Measurements from ENCODE around the gene ATP8A2. TPM values are rescaled to one million over a fixed set of nuclear protein-coding genes. Genes with fewer than 3 reads are reported as not detected.

Gene ATP8A2
- total RNA-seq, 4 donors from 2014 or later = 0.13 to 0.24 (median 0.20) TPM

DNA sequence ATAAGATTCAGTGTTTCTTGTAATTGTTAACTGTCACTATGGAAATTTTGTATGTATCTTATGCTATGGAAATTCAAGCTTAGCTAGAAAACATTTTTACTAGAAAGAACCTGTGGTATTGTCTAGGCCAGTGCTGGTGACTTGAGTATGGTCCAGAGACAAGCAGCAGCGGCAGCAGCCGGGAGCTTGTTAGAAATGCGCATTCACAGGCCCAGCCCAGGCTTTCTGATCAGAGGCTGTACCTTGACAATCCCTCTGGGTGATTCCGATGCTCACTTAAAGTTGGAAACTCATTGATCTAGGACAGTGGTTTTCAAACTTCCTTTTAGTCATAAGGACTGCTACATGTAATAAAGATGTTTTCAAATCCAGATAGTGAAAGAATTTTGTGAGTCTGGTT lies 392.6 kb downstream of the ATP8A2 start:
- Histone ChIP-seq H3K9me3 (no peaks in the 10 kb centered on the region), H3K4me3 (no peak overlapping the region), H3K4me1 (no peaks in the 10 kb centered on the region), H3K36me3 (no peaks in the 10 kb centered on the region), H3K27ac (no peak overlapping the region), H3K27me3 (no peaks in the 10 kb centered on the region)
- 96% methylated on average over 4 of the region's 4 CpGs for whole genome bisulfite sequencing
- TF ChIP-seq EP300 (IDR thresholded peaks at IDR 0.05) = no peak
- TF ChIP-seq, protein P1, sequence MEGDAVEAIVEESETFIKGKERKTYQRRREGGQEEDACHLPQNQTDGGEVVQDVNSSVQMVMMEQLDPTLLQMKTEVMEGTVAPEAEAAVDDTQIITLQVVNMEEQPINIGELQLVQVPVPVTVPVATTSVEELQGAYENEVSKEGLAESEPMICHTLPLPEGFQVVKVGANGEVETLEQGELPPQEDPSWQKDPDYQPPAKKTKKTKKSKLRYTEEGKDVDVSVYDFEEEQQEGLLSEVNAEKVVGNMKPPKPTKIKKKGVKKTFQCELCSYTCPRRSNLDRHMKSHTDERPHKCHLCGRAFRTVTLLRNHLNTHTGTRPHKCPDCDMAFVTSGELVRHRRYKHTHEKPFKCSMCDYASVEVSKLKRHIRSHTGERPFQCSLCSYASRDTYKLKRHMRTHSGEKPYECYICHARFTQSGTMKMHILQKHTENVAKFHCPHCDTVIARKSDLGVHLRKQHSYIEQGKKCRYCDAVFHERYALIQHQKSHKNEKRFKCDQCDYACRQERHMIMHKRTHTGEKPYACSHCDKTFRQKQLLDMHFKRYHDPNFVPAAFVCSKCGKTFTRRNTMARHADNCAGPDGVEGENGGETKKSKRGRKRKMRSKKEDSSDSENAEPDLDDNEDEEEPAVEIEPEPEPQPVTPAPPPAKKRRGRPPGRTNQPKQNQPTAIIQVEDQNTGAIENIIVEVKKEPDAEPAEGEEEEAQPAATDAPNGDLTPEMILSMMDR (IDR thresholded peaks at IDR 0.05) = no peak
- no peak for TF ChIP-seq POLR2A (IDR thresholded peaks at IDR 0.05)
- TF ChIP-seq POLR2AphosphoS5 (IDR thresholded peaks at IDR 0.05) = no peak
- DNase-seq (ENCODE audit: low spot score in 2 of 2) = no peak

DNA sequence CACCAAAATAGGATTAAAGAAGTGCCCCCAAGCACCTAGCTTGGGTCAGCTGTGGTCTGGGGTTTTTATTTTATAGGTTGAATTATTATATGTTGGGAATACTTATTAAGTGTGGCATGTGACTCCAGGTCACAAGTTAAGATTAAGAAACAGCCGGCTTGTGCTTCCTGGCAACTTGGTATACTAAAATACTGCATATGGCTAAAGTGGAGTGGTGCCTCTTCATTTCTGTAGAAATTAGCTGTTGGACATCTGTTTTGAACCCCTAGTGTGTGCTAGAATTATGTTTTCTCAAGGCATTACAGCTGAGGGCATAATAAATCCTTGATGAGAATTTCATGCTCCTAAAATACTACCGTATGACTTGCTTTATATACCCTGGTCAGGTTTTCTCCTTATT lies 393.5 kb downstream of the ATP8A2 start:
- no peak for DNase-seq (ENCODE audit: low spot score in 2 of 2)
- Histone ChIP-seq H3K4me3 (no peak overlapping the region), H3K27me3 (no peaks in the 10 kb centered on the region), H3K9me3 (no peaks in the 10 kb centered on the region), H3K27ac (no peak overlapping the region), H3K4me1 (no peaks in the 10 kb centered on the region), H3K36me3 (no peaks in the 10 kb centered on the region)
- TF ChIP-seq POLR2AphosphoS5 (IDR thresholded peaks at IDR 0.05) = no peak
- no peak for TF ChIP-seq EP300 (IDR thresholded peaks at IDR 0.05)
- TF ChIP-seq, protein P1 (IDR thresholded peaks at IDR 0.05) = no peak
- TF ChIP-seq POLR2A (IDR thresholded peaks at IDR 0.05) = no peak
- 95% methylated on average over 2 of the region's 2 CpGs for WGBS

DNA sequence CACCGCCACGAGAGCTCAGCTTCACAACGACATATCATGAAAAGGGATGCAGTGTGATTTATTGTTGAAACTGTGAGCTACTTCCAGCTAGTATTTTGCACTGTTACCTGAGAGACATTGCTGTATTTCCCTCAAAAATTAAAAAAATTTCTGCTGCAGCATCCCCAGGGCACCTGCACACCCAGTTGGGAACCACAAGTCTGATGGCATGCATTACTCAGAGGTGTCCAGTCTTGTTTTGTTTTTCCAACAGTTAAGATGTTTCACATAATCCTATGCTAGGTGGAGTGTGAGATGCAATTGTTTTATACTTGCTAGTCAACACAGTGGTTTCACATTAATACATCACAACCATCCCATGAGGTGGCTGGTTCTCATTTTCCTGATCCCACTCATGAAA lies 394.8 kb downstream of the ATP8A2 start:
- TF ChIP-seq EP300 (IDR thresholded peaks at IDR 0.05) (no peak), POLR2AphosphoS5 (IDR thresholded peaks at IDR 0.05) (no peak), POLR2A (IDR thresholded peaks at IDR 0.05) (no peak)
- TF ChIP-seq, protein P1 (IDR thresholded peaks at IDR 0.05) = no peak

DNA sequence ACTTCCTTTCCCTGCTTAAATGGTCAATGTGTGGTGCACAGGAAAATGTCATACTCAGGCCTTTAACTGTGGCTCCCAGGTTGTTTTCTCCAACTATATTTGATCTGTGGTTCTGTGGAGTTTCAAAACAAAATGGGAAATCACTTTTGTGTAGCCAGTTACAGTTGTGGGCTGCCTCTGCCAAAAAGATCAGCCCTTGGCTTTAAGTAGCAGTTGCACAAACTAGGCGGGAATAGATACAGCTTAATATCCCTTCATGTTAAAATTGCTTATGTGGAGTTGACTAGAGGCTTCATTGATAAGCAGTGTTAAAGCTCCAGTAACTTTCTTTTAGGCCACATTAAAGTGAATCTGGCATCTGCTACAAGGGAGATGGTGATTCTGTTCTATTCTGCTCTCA lies 395.2 kb downstream of the ATP8A2 start:
- TF ChIP-seq EP300 (IDR thresholded peaks at IDR 0.05) (no peak), POLR2AphosphoS5 (IDR thresholded peaks at IDR 0.05) (no peak), POLR2A (IDR thresholded peaks at IDR 0.05) (no peak)
- TF ChIP-seq, protein P1 (IDR thresholded peaks at IDR 0.05) = no peak
- Histone ChIP-seq H3K4me1 (no peaks in the 10 kb centered on the region), H3K36me3 (no peaks in the 10 kb centered on the region), H3K27me3 (no peaks in the 10 kb centered on the region), H3K9me3 (no peaks in the 10 kb centered on the region), H3K4me3 (no peak overlapping the region), H3K27ac (no peak overlapping the region)
- no peak for DNase-seq (ENCODE audit: low spot score in 2 of 2)
- 100% methylated on average over 1 of the region's 1 CpG for WGBS

More for the DNA sequence above, 394.8 kb downstream of the ATP8A2 start:
- H3K4me1 ChIP-seq = no peaks in the 10 kb centered on the region
- no peaks in the 10 kb centered on the region for H3K9me3 ChIP-seq
- no peak overlapping the region for H3K4me3 ChIP-seq
- H3K27me3 ChIP-seq = no peaks in the 10 kb centered on the region
- H3K36me3 ChIP-seq = no peaks in the 10 kb centered on the region
- WGBS = 79% methylated on average over 3 of the region's 3 CpGs
- no peak overlapping the region for H3K27ac ChIP-seq
- no peak for DNase-seq (ENCODE audit: low spot score in 2 of 2)

GRCh38 chr13:25768376-25768775 lies 396.6 kb downstream of the ATP8A2 start:
- DNase-seq (ENCODE audit: low spot score in 2 of 2) = no peak
- WGBS = 52% methylated on average over 4 of the region's 4 CpGs
- no peak for TF ChIP-seq EP300 (IDR thresholded peaks at IDR 0.05)
- TF ChIP-seq POLR2A (IDR thresholded peaks at IDR 0.05) = no peak
- TF ChIP-seq POLR2AphosphoS5 (IDR thresholded peaks at IDR 0.05) = no peak
- TF ChIP-seq, protein P1 (IDR thresholded peaks at IDR 0.05) = no peak
- Histone ChIP-seq H3K36me3 (no peaks in the 10 kb centered on the region), H3K4me3 (no peak overlapping the region), H3K9me3 (no peaks in the 10 kb centered on the region), H3K27ac (no peak overlapping the region), H3K4me1 (no peaks in the 10 kb centered on the region), H3K27me3 (no peaks in the 10 kb centered on the region)
